Adipocyte (in vitro differentiated cells): ENCODE data around the gene CDON.
A peak's percentile ranks its signal among the peaks of the same experiment; 100 is the strongest.

Source experiments
- DNase-seq: peaks from one replicate; pipeline ENCODE4 v3.0.0-alpha.2; 2015; ENCODE audit warnings: low read depth
- H3K27me3 ChIP-seq: replicated peaks from 2 replicates; pipeline ENCODE4 v1.7.0; 2013; ENCODE audit warnings: mild to moderate bottlenecking, low read length, moderate library complexity; ENCODE audit not compliant: control insufficient read depth, insufficient read depth
- H3K36me3 ChIP-seq: 2 replicates; pipeline ENCODE4 v1.7.0; 2013; ENCODE audit warnings: low read length, mild to moderate bottlenecking, moderate library complexity; ENCODE audit not compliant: control insufficient read depth, insufficient read depth, severe bottlenecking
- H3K4me1 ChIP-seq: 2 replicates; pipeline ENCODE4 v1.7.0; 2013; ENCODE audit warnings: mild to moderate bottlenecking, low read length, moderate library complexity; ENCODE audit not compliant: control insufficient read depth, insufficient read depth
- H3K4me3 ChIP-seq: 2 replicates; pipeline ENCODE4 v1.7.0; 2013; ENCODE audit warnings: mild to moderate bottlenecking, low read length, moderate library complexity
- H3K9ac ChIP-seq: 2 replicates; pipeline ENCODE4 v1.7.0; 2013; ENCODE audit warnings: mild to moderate bottlenecking, low read length, moderate library complexity
- H3K9me3 ChIP-seq: 2 replicates; pipeline ENCODE4 v1.7.0; 2013; ENCODE audit warnings: mild to moderate bottlenecking, low read length, moderate library complexity; ENCODE audit not compliant: control insufficient read depth

Gene CDON

GRCh38 chr11:125952973-125953372 is 109.7 kb downstream of the CDON start:
- Histone ChIP-seq H3K4me3 (no peak overlapping the region), H3K4me1 (peaks cover 52% of the 10 kb centered on the region), H3K36me3 (peaks cover 24% of the 10 kb centered on the region), H3K9me3 (no peaks in the 10 kb centered on the region), H3K27me3 (no peaks in the 10 kb centered on the region), H3K9ac (peak overlapping the region; percentile 7)
- DNase-seq = peak; percentile 6

- no peaks in the 10 kb centered on the region for H3K27me3 ChIP-seq
- H3K9ac ChIP-seq = peak overlapping the region; percentile 7
- H3K4me3 ChIP-seq = no peak overlapping the region
- DNase-seq = no peak
- peaks cover 48% of the 10 kb centered on the region for H3K4me1 ChIP-seq
- H3K36me3 ChIP-seq = peaks cover 20% of the 10 kb centered on the region
- H3K9me3 ChIP-seq = no peaks in the 10 kb centered on the region
Measured at GRCh38 chr11:125952559-125952958, 110.1 kb downstream of the CDON start.

- Histone ChIP-seq H3K9ac (no peak overlapping the region), H3K4me1 (peaks cover 40% of the 10 kb centered on the region), H3K36me3 (peaks cover 16% of the 10 kb centered on the region), H3K4me3 (no peak overlapping the region), H3K27me3 (no peaks in the 10 kb centered on the region), H3K9me3 (no peaks in the 10 kb centered on the region)
- DNase-seq = no peak
Measured at GRCh38 chr11:125951731-125952130, 110.9 kb downstream of the CDON start.

- Histone ChIP-seq H3K27me3 (no peaks in the 10 kb centered on the region), H3K36me3 (peaks cover 14% of the 10 kb centered on the region), H3K4me3 (no peak overlapping the region), H3K9ac (peak overlapping the region; percentile 7), H3K9me3 (no peaks in the 10 kb centered on the region), H3K4me1 (peaks cover 33% of the 10 kb centered on the region)
- peak; percentile 17 for DNase-seq
Measured at GRCh38 chr11:125950696-125951651, 111.7 kb downstream of the CDON start.

- no peak for DNase-seq
- H3K4me3 ChIP-seq = no peak overlapping the region
- no peaks in the 10 kb centered on the region for H3K9me3 ChIP-seq
- peaks cover 6% of the 10 kb centered on the region for H3K36me3 ChIP-seq
- H3K27me3 ChIP-seq = no peaks in the 10 kb centered on the region
- no peak overlapping the region for H3K9ac ChIP-seq
- peaks cover 30% of the 10 kb centered on the region for H3K4me1 ChIP-seq
Measured at GRCh38 chr11:125950178-125950490, 112.5 kb downstream of the CDON start.

- H3K4me1 ChIP-seq = peaks cover 30% of the 10 kb centered on the region
- DNase-seq = no peak
- H3K9me3 ChIP-seq = no peaks in the 10 kb centered on the region
- H3K4me3 ChIP-seq = no peak overlapping the region
- no peaks in the 10 kb centered on the region for H3K27me3 ChIP-seq
- no peak overlapping the region for H3K9ac ChIP-seq
- peaks cover 5% of the 10 kb centered on the region for H3K36me3 ChIP-seq
Measured at GRCh38 chr11:125949271-125950177, 113.1 kb downstream of the CDON start.

GRCh38 chr11:125948278-125949051 is 114.2 kb downstream of the CDON start:
- Histone ChIP-seq H3K9me3 (no peaks in the 10 kb centered on the region), H3K4me1 (peaks cover 28% of the 10 kb centered on the region), H3K4me3 (no peak overlapping the region), H3K36me3 (no peaks in the 10 kb centered on the region), H3K27me3 (no peaks in the 10 kb centered on the region), H3K9ac (no peak overlapping the region)
- DNase-seq = no peak

- no peaks in the 10 kb centered on the region for H3K27me3 ChIP-seq
- DNase-seq = no peak
- H3K9ac ChIP-seq = no peak overlapping the region
Measured at GRCh38 chr11:125947419-125948277, 115.0 kb downstream of the CDON start.

GRCh38 chr11:125946712-125947418 is 115.8 kb downstream of the CDON start:
- Histone ChIP-seq H3K4me1 (peaks cover 13% of the 10 kb centered on the region), H3K4me3 (no peak overlapping the region), H3K27me3 (no peaks in the 10 kb centered on the region), H3K9me3 (no peaks in the 10 kb centered on the region), H3K36me3 (no peaks in the 10 kb centered on the region), H3K9ac (no peak overlapping the region)
- DNase-seq = no peak

More at GRCh38 chr11:125947419-125948277, 115.0 kb downstream of the CDON start:
- H3K4me1 ChIP-seq = peaks cover 20% of the 10 kb centered on the region
- H3K9me3 ChIP-seq = no peaks in the 10 kb centered on the region
- H3K4me3 ChIP-seq = no peak overlapping the region
- H3K36me3 ChIP-seq = no peaks in the 10 kb centered on the region
